ENCODE measurements around the gene BTN1A1. TPM values are rescaled to one million over a fixed set of nuclear protein-coding genes. Genes with fewer than 3 reads are reported as not detected.
A peak's percentile ranks its signal among the peaks of the same experiment; 100 is the strongest.
"Not testable (repeated sequence)": the region's sequence is repeated elsewhere in the genome, so short reads cannot be mapped to it uniquely, and the experiment has no call there.

Gene BTN1A1
- total RNA-seq, 4 donors from 2014 or later, result not detected

DNA sequence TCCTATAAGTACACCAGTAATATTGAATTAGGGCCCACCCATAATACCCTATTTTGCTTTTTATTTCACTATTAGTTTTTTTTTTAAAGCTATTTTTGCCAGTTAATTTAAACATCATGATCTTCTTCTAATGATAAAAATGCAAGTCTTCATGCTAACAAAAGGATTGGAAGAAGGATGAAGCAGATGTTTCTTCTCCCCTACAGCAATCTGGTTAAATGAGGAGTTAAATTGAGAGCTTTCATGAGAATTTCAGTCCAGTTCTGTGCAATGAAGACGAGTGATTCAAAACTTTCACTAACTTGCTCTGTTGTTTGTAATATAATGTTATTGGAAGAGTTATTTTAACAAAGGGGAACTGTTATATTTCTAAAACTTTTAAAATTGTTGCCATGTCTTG, 41.5 kb downstream of the BTN1A1 start:
- TF ChIP-seq CTCF (IDR thresholded peaks at IDR 0.05), result no peak
- no peak for DNase-seq (ENCODE audit: low spot score)
- no peak for ATAC-seq (ENCODE audit: low FRiP score)

DNA sequence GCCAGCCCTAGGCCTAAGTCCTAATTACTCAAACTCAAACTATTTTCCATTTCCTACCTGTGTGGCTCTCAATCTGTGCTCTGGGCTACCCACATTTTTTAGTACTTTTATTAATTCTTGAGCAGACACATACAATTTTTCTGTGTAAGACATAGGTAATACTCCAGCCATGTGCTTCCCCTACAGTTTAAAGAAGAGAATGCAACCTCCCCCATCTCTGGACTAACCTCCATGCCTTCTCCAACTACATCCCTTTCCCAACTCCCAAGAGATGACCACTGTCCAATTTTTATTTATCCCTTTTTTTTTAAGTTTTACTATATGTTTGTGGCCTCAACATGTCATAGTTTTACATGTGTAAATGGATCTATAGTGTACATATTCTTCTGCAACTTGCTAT, 43.9 kb downstream of the BTN1A1 start:
- ATAC-seq (ENCODE audit: low FRiP score) (no peak), DNase-seq (ENCODE audit: low spot score) (no peak)
- TF ChIP-seq CTCF (IDR thresholded peaks at IDR 0.05), result no peak

DNA sequence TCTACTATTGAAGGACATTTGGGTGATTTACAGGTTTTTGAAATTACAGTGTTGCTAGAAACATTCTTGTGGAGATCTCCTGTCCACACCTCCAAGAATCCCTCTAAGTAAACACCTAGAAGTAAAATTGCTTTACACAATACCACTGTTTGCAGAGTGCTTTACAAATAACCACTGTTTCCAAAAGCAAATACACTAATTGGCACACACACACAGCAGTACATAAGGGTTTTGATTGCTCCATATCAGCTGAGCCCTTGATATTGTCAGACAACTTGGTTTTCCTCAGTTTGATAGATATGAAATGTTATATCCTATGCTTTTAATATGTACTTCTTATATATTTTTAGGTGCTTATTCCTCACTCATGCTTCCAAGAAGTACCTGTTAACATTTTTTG, 44.4 kb downstream of the BTN1A1 start:
- DNase-seq (ENCODE audit: low spot score) (no peak), ATAC-seq (ENCODE audit: low FRiP score) (no peak)
- no peak for TF ChIP-seq CTCF (IDR thresholded peaks at IDR 0.05)

DNA sequence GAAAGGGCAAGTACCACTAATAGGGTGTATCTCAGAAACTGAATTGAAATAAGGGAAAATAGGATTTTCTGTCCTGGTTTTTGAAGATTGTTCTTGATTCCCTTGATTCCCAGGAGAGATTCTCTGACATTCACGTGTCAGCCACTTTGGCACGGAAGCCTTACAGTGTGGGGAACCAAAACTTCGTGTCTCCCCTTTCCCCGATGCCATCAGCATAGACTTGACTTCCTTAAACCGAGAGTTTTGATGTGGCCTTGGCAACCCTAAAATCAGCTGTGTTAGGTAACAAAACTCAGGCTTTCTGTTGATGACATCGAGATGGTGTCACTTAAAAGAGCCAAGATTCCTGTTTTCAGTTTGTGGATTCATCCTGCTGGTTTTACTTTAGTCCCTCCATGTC, 45.5 kb downstream of the BTN1A1 start:
- ATAC-seq (ENCODE audit: low FRiP score), result no peak
- no peak for TF ChIP-seq CTCF (IDR thresholded peaks at IDR 0.05)

DNA sequence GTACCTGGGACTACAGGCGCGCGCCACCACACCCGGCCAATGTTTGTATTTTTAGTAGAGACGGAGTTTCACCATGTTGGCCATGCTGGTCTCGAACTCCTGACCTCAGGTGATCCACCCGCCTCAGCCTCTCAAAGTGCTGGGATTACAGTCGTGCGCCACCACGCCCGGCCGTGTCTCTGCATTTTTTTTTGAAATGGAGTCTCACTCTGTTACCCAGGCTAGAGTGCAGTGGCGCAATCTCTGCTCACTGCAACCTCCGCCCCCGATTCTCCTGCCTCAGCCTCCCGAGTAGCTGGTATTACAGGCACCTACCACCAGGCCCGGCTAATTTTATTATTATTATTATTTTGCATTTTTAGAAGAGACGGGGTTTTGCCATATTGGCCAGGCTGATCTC, 47.3 kb downstream of the BTN1A1 start:
- not testable (repeated sequence) for ATAC-seq (ENCODE audit: low FRiP score); DNase-seq (ENCODE audit: low spot score)

More for the DNA sequence above, 45.5 kb downstream of the BTN1A1 start:
- DNase-seq (ENCODE audit: low spot score), result no peak

DNA sequence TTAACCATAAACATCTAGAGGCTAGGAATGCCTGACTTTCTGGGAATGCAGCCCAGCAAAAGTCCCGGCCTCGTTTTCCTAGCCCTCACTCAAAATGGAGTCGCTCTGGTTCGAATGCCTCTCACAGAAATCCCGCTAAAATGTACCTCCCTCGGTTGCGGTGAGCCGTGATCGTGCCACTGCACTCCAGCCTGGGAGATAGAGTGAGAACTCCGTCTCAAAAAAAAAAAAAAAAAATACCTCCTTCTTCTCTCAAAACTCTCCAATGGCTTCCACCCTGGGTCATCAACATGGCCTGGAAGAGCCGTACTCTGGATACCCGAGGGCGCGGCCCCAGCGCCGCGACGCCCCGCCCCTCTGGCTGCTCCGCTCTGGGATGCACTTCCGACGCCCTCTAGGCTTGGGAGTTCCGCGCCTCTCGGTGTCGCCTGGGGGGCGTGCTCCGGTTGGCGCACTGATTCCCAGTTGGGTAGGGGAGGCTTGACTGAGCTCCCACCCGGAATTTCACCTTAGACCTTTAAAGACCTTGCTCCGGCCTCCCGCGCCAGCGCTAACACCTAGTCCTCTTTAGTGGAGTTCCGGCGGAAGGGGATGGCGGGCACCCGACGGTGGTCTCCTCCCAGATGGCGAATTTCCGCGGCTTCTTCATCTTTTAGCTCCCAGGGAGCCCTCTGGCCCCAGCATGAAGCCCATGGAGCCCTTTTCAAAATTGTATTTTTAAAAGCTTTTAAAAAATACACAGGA, 50.3 kb downstream of the BTN1A1 start:
- no peak for TF ChIP-seq CTCF (IDR thresholded peaks at IDR 0.05)
- DNase-seq (ENCODE audit: low spot score) (no peak), ATAC-seq (ENCODE audit: low FRiP score) (peak; percentile 75)

DNA sequence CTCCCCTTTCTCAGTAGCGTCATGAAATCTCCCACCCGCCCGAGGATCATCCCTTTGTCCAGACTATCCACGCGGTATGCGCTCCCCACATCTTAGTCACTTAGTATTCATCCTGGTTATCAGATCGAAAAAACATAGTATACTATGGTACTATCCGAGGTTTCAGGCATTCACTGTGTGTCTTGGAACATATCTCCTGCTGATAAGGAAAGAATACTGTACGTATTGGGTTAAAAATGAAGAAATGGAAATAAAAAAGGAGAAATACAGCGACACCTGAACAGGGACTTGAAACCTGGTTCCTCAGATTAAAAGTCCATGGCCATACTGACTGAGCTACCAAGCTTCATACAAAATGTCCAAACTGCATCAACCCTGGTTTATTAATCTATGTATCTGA, 52.1 kb downstream of the BTN1A1 start:
- DNase-seq (ENCODE audit: low spot score) (no peak), ATAC-seq (ENCODE audit: low FRiP score) (no peak)
- no peak for TF ChIP-seq CTCF (IDR thresholded peaks at IDR 0.05)

All from omental fat pad (tissue), 4 donors.